Vagina (tissue), 2 donors: ENCODE measurements around the gene EPN1. TPM values are rescaled to one million over a fixed set of nuclear protein-coding genes. Genes with fewer than 3 reads are reported as not detected.

ENCODE experiments used
- DNase-seq, 2 donors: peaks; one replicate each; pipeline ENCODE4 v3.0.0-alpha.2; 2017; ENCODE audit errors: extremely low spot score in 2 of 2
- H3K27ac ChIP-seq: fragments of 200-600 bp; sonication (generic); one replicate; pipeline ENCODE4 v1.5.1; 2019
- H3K27me3 ChIP-seq: fragments of 200-600 bp; sonication (generic); one replicate; pipeline ENCODE4 v1.5.1; 2019
- H3K36me3 ChIP-seq, 2 donors: fragments of 200-600 bp; sonication (generic); one replicate each; pipeline ENCODE4 v1.5.1; 2017 to 2019
- H3K4me1 ChIP-seq: fragments of 200-600 bp; sonication (generic); one replicate; pipeline ENCODE4 v1.5.1; 2019
- H3K4me3 ChIP-seq, 2 donors: fragments of 200-600 bp; sonication (generic); 1 replicate in 1 of 2; 2 replicates in 1 of 2; pipeline ENCODE4 v1.5.1; 2016 to 2019
- H3K9me3 ChIP-seq: fragments of 200-600 bp; sonication (generic); one replicate; pipeline ENCODE4 v1.5.1; 2019
- CTCF ChIP-seq, 3 experiments: fragments of 450-650 bp in 2 of 3; fragments of 200-600 bp in 1 of 3; sonication (generic) in 1 of 3; IDR thresholded peaks; one replicate each; pipeline ENCODE4 v1.5.1; 2017 to 2019; ENCODE audit warnings: antibody characterized with exemption in 3 of 3, mild to moderate bottlenecking in 2 of 3, moderate library complexity in 2 of 3
- POLR2A ChIP-seq, 2 donors: fragments of 450-650 bp; IDR thresholded peaks; one replicate each; pipeline ENCODE4 v1.6.1; 2017; ENCODE audit warnings: antibody characterized with exemption in 2 of 2, mild to moderate bottlenecking in 2 of 2, moderate library complexity in 2 of 2
- POLR2AphosphoS5 ChIP-seq, 2 donors: sonication (generic); formaldehyde crosslinking; IDR thresholded peaks; one replicate each; pipeline ENCODE4 v1.9.0; 2017; ENCODE audit warnings: antibody characterized with exemption in 2 of 2, mild to moderate bottlenecking in 2 of 2, low read depth in 1 of 2; ENCODE audit not compliant: insufficient read depth in 1 of 2
- intact Hi-C: fragments of 100-400 bp; cut with DNase I; formaldehyde crosslinking; loops from one replicate; pipeline ENCODE4 v1.15.1; 2023
- total RNA-seq: library from RNA; depleted of rRNA; stranded (reverse); fragments of >200 nt; gene quantifications from one replicate; pipeline ENCODE4 v1.2.3, GENCODE V29; 2016

The EPN1 gene
- total RNA-seq, 1 donor from 2014 or later, result 43.7 TPM

GRCh38 chr19:55684946-55685681 lies 10.1 kb downstream of the EPN1 start:
- Histone ChIP-seq H3K27me3 (no peaks in the 10 kb centered on the region), H3K4me1 (peaks cover 6% of the 10 kb centered on the region), H3K4me3 (no peak overlapping the region), H3K36me3 (peaks cover 2 to 68% of the 10 kb centered on the region in 2 donors), H3K27ac (no peak overlapping the region), H3K9me3 (no peaks in the 10 kb centered on the region)
- intact Hi-C loops, result no loop called here
- no peak for TF ChIP-seq POLR2AphosphoS5 (IDR thresholded peaks at IDR 0.05; ENCODE audit: insufficient read depth in 1 of 2, low read depth in 1 of 2)
- no peak for TF ChIP-seq CTCF (IDR thresholded peaks at IDR 0.05)
- TF ChIP-seq POLR2A (IDR thresholded peaks at IDR 0.05), result no peak
- no peak for DNase-seq

- Histone ChIP-seq H3K4me1 (no peaks in the 10 kb centered on the region), H3K36me3 (peaks cover 2 to 69% of the 10 kb centered on the region in 2 donors), H3K4me3 (no peak overlapping the region), H3K27me3 (no peaks in the 10 kb centered on the region), H3K9me3 (no peaks in the 10 kb centered on the region), H3K27ac (no peak overlapping the region)
- TF ChIP-seq CTCF (IDR thresholded peaks at IDR 0.05) (no peak), POLR2AphosphoS5 (IDR thresholded peaks at IDR 0.05; ENCODE audit: insufficient read depth in 1 of 2, low read depth in 1 of 2) (no peak), POLR2A (IDR thresholded peaks at IDR 0.05) (no peak)
- intact Hi-C loops, result no loop called here
- DNase-seq, result no peak
These were observed 10.8 kb downstream of the EPN1 start for GRCh38 chr19:55685776-55686175.

GRCh38 chr19:55686311-55687050 lies 11.5 kb downstream of the EPN1 start:
- no peaks in the 10 kb centered on the region for H3K4me1 ChIP-seq
- H3K4me3 ChIP-seq, result no peak overlapping the region
- no peaks in the 10 kb centered on the region for H3K27me3 ChIP-seq
- intact Hi-C loops, result no loop called here
- H3K36me3 ChIP-seq, result peaks cover 2 to 69% of the 10 kb centered on the region in 2 donors
- H3K27ac ChIP-seq, result no peak overlapping the region
- TF ChIP-seq POLR2A (IDR thresholded peaks at IDR 0.05) (no peak), POLR2AphosphoS5 (IDR thresholded peaks at IDR 0.05; ENCODE audit: insufficient read depth in 1 of 2, low read depth in 1 of 2) (no peak), CTCF (IDR thresholded peaks at IDR 0.05) (no peak)
- H3K9me3 ChIP-seq, result no peaks in the 10 kb centered on the region
- no peak for DNase-seq

- Histone ChIP-seq H3K9me3 (no peaks in the 10 kb centered on the region), H3K4me3 (no peak overlapping the region), H3K4me1 (no peaks in the 10 kb centered on the region), H3K27ac (no peak overlapping the region), H3K36me3 (peaks cover 2 to 78% of the 10 kb centered on the region in 2 donors), H3K27me3 (no peaks in the 10 kb centered on the region)
- TF ChIP-seq CTCF (IDR thresholded peaks at IDR 0.05), result no peak
- DNase-seq, result no peak
- intact Hi-C loops, result no loop called here
These were observed 12.5 kb downstream of the EPN1 start for GRCh38 chr19:55687281-55688201.
